Smooth muscle cell (in vitro differentiated cells): Measurements from ENCODE around the gene ARHGAP26. TPM values are rescaled to one million over a fixed set of nuclear protein-coding genes. Genes with fewer than 3 reads are reported as not detected.

Experiments
- DNase-seq: peaks from one replicate; lab custom pipeline; 2025; ENCODE audit not compliant: unreplicated experiment; lab: John Stamatoyannopoulos, UW
- H2AFZ ChIP-seq: fragments of 200-600 bp; sonication (generic); 2 replicates; pipeline ENCODE4 v1.6.0; 2016; ENCODE audit warnings: antibody characterized with exemption, low read depth, mild to moderate bottlenecking
- H3F3A ChIP-seq: fragments of 200-600 bp; sonication (generic); 2 replicates; pipeline ENCODE4 v1.6.0; 2017; ENCODE audit warnings: antibody characterized with exemption, low read depth
- H3K27ac ChIP-seq: fragments of 200-600 bp; sonication (generic); 2 replicates; pipeline ENCODE4 v1.5.1; 2016; ENCODE audit warnings: low read depth, mild to moderate bottlenecking
- H3K27me3 ChIP-seq: fragments of 200-600 bp; sonication (generic); 2 replicates; pipeline ENCODE4 v1.6.1; 2016; ENCODE audit warnings: low read depth, mild to moderate bottlenecking
- H3K36me3 ChIP-seq: fragments of 200-600 bp; sonication (generic); 2 replicates; pipeline ENCODE4 v1.5.1; 2016; ENCODE audit warnings: low read depth
- H3K4me1 ChIP-seq: fragments of 200-600 bp; sonication (generic); 2 replicates; pipeline ENCODE4 v1.5.1; 2016; ENCODE audit warnings: low read depth
- H3K4me2 ChIP-seq: fragments of 200-600 bp; sonication (generic); 2 replicates; pipeline ENCODE4 v1.6.0; 2016; ENCODE audit warnings: mild to moderate bottlenecking
- H3K4me3 ChIP-seq: fragments of 200-600 bp; sonication (generic); 2 replicates; pipeline ENCODE4 v1.5.1; 2016; ENCODE audit warnings: mild to moderate bottlenecking
- H3K79me2 ChIP-seq: fragments of 200-600 bp; sonication (generic); 2 replicates; pipeline ENCODE4 v1.6.0; 2016; ENCODE audit warnings: low read depth, mild to moderate bottlenecking
- H3K9ac ChIP-seq: fragments of 200-600 bp; sonication (generic); 2 replicates; pipeline ENCODE4 v1.6.0; 2016; ENCODE audit warnings: low read depth
- H3K9me3 ChIP-seq: fragments of 200-600 bp; sonication (generic); replicated peaks from 2 replicates; pipeline ENCODE4 v1.5.1; 2016; ENCODE audit warnings: low read depth
- H4K20me1 ChIP-seq: fragments of 200-600 bp; sonication (generic); 2 replicates; pipeline ENCODE4 v1.6.0; 2016; ENCODE audit warnings: low read depth
- WGBS: methylation state at CpG from one replicate; pipeline ENCODE4 v1.1.7; 2016; ENCODE audit warnings: low lambda C conversion rate; 5-methylcytosine and 5-hydroxymethylcytosine counted together
- polyA plus RNA-seq: library from polyadenylated mRNA; unstranded; fragments of >200 nt; fragmentation: Nextera tagmentation; extraction: Ambion mirVana; gene quantifications from 2 replicates; pipeline ENCODE4 v1.2.1, GENCODE V29; 2016
- total RNA-seq: library from RNA; depleted of rRNA; stranded (reverse); fragments of >200 nt; gene quantifications from 2 replicates; pipeline ENCODE4 v1.2.3, GENCODE V29; 2014
- TF ChIP-seq, protein P1 (sequence below): fragments of 200-600 bp; sonication (generic); IDR thresholded peaks from 2 replicates; pipeline ENCODE4 v1.5.1; 2017; ENCODE audit warnings: borderline replicate concordance, mild to moderate bottlenecking, antibody characterized with exemption; ENCODE audit not compliant: insufficient read depth, poor library complexity, severe bottlenecking

Gene ARHGAP26
- total and polyA plus RNA-seq, 2 experiments from 2014 or later, result 2.2 to 5.1 TPM

DNA sequence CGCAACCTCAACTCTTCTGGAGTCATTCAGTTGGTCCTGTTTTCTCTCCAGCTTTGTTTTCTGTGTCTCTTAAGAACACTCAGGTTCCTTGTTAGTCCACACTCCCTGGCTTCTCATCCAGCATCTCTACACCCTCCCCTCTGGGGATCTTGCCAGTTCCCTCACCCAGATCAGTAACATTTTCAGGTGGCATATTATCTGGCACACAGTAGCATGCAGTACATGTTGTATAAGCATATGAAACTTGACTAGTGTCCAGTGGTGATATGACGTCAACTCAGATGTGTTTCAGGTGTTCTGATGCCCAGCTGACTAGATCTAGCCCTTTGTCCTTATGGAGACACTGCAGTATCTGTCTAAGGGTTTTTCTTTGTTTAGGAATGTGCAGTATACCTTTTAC lies 184.3 kb downstream of the ARHGAP26 start:
- no peak overlapping the region for H2AFZ ChIP-seq
- WGBS, result 95% methylated on average over 2 of the region's 2 CpGs
- H3K4me2 ChIP-seq, result no peak overlapping the region
- no peaks in the 10 kb centered on the region for H3K36me3 ChIP-seq
- H3K27me3 ChIP-seq, result no peaks in the 10 kb centered on the region
- no peaks in the 10 kb centered on the region for H3K9me3 ChIP-seq
- no peaks in the 10 kb centered on the region for H3F3A ChIP-seq
- H3K4me3 ChIP-seq, result no peak overlapping the region
- no peak for DNase-seq
- H3K27ac ChIP-seq, result no peak overlapping the region
- H3K4me1 ChIP-seq, result no peaks in the 10 kb centered on the region
- H3K79me2 ChIP-seq, result no peaks in the 10 kb centered on the region
- TF ChIP-seq, protein P1, sequence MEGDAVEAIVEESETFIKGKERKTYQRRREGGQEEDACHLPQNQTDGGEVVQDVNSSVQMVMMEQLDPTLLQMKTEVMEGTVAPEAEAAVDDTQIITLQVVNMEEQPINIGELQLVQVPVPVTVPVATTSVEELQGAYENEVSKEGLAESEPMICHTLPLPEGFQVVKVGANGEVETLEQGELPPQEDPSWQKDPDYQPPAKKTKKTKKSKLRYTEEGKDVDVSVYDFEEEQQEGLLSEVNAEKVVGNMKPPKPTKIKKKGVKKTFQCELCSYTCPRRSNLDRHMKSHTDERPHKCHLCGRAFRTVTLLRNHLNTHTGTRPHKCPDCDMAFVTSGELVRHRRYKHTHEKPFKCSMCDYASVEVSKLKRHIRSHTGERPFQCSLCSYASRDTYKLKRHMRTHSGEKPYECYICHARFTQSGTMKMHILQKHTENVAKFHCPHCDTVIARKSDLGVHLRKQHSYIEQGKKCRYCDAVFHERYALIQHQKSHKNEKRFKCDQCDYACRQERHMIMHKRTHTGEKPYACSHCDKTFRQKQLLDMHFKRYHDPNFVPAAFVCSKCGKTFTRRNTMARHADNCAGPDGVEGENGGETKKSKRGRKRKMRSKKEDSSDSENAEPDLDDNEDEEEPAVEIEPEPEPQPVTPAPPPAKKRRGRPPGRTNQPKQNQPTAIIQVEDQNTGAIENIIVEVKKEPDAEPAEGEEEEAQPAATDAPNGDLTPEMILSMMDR, result no peak
- H3K9ac ChIP-seq, result no peak overlapping the region
- H4K20me1 ChIP-seq, result no peaks in the 10 kb centered on the region

DNA sequence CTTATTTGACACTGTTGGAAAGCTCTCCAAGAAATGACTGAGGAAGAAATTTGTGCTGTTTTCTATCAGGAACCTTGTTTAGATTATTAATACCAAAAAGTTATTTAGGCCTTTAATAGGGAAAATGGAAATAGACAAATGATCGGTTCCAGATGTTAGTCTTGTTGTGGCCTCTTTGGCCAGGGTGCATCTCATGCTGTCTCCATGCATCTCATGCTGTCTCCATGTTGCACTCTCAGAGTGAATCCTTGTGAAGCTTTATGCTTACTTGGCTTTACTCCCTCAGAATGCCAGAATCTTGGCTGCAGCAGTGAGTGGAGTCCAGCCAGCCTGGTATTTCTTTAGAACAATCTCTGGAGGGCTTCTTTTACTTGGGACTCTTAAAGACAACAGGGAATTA lies 185.5 kb downstream of the ARHGAP26 start:
- Histone ChIP-seq H3K79me2 (no peaks in the 10 kb centered on the region), H3K4me1 (no peaks in the 10 kb centered on the region), H3K36me3 (no peaks in the 10 kb centered on the region), H3K9me3 (no peaks in the 10 kb centered on the region), H3K27ac (no peak overlapping the region), H3K4me3 (no peak overlapping the region), H3K9ac (no peak overlapping the region), H3F3A (no peaks in the 10 kb centered on the region), H3K4me2 (no peak overlapping the region), H3K27me3 (no peaks in the 10 kb centered on the region), H2AFZ (no peak overlapping the region), H4K20me1 (no peaks in the 10 kb centered on the region)
- WGBS, result 91% methylated on average over 1 of the region's 1 CpG
- no peak for DNase-seq
- TF ChIP-seq, protein P1, result no peak

DNA sequence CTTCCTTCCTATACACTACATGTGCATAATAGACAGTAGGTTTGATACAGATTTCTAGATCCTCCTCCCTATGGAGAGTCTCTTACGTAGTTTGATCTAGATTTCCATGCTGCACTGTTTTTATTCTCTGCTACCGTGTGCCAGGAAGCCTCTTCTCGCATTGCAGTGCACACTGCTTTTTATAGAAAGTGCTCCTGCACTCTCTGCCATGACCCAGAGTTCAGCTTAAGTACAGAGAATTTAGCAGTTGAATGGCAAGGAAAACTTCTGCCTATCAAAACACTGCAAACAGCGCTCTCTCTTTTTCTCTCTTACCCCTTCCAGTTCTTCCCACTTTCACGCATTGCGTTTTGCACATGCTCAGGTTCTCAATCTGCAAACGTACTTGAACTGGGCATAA lies 187.4 kb downstream of the ARHGAP26 start:
- no peak overlapping the region for H3K27ac ChIP-seq
- no peaks in the 10 kb centered on the region for H3K27me3 ChIP-seq
- no peak overlapping the region for H2AFZ ChIP-seq
- DNase-seq, result no peak
- H3K36me3 ChIP-seq, result no peaks in the 10 kb centered on the region
- H3K9ac ChIP-seq, result no peak overlapping the region
- no peaks in the 10 kb centered on the region for H3F3A ChIP-seq
- no peaks in the 10 kb centered on the region for H3K9me3 ChIP-seq
- WGBS, result 84% methylated on average over 7 of the region's 7 CpGs
- no peaks in the 10 kb centered on the region for H3K79me2 ChIP-seq
- H4K20me1 ChIP-seq, result no peaks in the 10 kb centered on the region
- TF ChIP-seq, protein P1, result no peak
- no peak overlapping the region for H3K4me3 ChIP-seq
- H3K4me1 ChIP-seq, result no peaks in the 10 kb centered on the region
- no peak overlapping the region for H3K4me2 ChIP-seq

DNA sequence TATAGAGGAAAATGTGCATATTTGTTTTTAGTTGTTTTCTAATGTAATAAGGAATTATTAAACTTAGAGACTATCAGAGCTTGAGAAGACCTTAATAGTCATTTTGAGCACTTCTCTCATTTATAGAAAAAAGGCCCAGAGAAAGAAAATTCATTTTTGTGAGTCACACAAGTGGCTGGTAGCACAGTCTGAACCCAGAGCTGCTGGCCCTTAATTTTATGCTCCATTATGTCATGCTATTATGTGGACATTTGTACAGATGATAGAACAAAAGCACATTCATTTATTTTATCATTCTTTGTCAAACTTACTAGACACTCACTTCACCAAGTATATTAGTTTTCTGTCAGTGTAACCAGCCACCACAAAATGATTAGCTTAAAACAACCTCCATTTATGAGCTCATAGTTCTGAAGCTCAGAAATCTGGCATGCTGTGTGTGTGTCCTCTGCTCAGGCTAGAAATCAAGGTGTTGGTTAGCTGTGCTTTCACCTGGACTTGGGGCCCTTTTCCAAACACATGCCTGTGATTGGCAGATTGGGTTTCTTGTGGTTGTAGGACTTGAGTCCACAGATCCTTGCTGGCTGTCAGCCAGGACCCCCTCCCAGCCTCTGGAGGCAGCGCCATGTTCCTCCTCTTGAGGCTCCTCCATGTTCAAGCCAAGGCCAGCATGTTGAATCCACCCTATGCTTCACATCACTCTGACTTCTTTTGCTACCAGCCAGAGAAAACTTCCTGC lies 188.9 kb downstream of the ARHGAP26 start:
- Histone ChIP-seq H3F3A (no peaks in the 10 kb centered on the region), H3K27ac (peak overlapping the region; percentile 42)

More for the DNA sequence above, 188.9 kb downstream of the ARHGAP26 start:
- no peaks in the 10 kb centered on the region for H3K79me2 ChIP-seq
- H3K27me3 ChIP-seq, result no peaks in the 10 kb centered on the region
- no peaks in the 10 kb centered on the region for H3K9me3 ChIP-seq
- H3K4me1 ChIP-seq, result no peaks in the 10 kb centered on the region
- TF ChIP-seq, protein P1, result no peak
- no peaks in the 10 kb centered on the region for H3K36me3 ChIP-seq
- WGBS, result 92% methylated on average over 1 of the region's 1 CpG
- H3K4me2 ChIP-seq, result no peak overlapping the region
- no peak overlapping the region for H2AFZ ChIP-seq
- no peak overlapping the region for H3K9ac ChIP-seq
- H3K4me3 ChIP-seq, result no peak overlapping the region
- no peak for DNase-seq
- no peaks in the 10 kb centered on the region for H4K20me1 ChIP-seq
